ENCODE measurements around the gene SPTBN2.

GRCh38 chr11:66705587-66706335 lies 23.3 kb downstream of the SPTBN2 start:
- TF ChIP-seq POLR2AphosphoS5 (IDR thresholded peaks at IDR 0.05), result no peak
- no peak for TF ChIP-seq POLR2A (IDR thresholded peaks at IDR 0.05)

All from suprapubic skin (tissue), 4 donors.